ENCODE data around the gene LRMDA. TPM values are rescaled to one million over a fixed set of nuclear protein-coding genes. Genes with fewer than 3 reads are reported as not detected.

Gene LRMDA
- total RNA-seq, 2 experiments from 2014 or later = not detected

- Mint-ChIP-seq H3K27me3 (peaks cover 16% of the 10 kb centered on the region), H3K36me3 (ENCODE audit: low read depth) (no peaks in the 10 kb centered on the region), H3K4me1 (ENCODE audit: low read depth) (no peaks in the 10 kb centered on the region), H3K9me3 (no peaks in the 10 kb centered on the region), H3K4me3 (no peak overlapping the region), H3K27ac (no peak overlapping the region)
- Histone ChIP-seq H3K4me3 (ENCODE audit: low read length) (no peak overlapping the region), H3K27me3 (ENCODE audit: control insufficient read depth in 1 of 2, insufficient read depth in 2 of 2, low read length in 2 of 2) (no peaks in the 10 kb centered on the region), H3K36me3 (ENCODE audit: insufficient read depth, low read length) (no peaks in the 10 kb centered on the region), H3K4me1 (ENCODE audit: insufficient read depth, low read length) (no peaks in the 10 kb centered on the region), H3K27ac (ENCODE audit: low read depth in 1 of 2, low read length in 2 of 2) (no peak overlapping the region), H3K9me3 (ENCODE audit: control insufficient read depth in 1 of 2, insufficient read depth in 1 of 2, low read length in 2 of 2) (no peaks in the 10 kb centered on the region)
- ChIA-PET CTCF (no interaction called here), POLR2A (no interaction called here)
- intact Hi-C loops (cut with DNase I, micrococcal nuclease) = no loop called here
- DNase-seq (no peak), ATAC-seq (ENCODE audit: poor library complexity) (no peak)
- no peak for TF ChIP-seq CTCF (IDR thresholded peaks at IDR 0.05)
Observed at GRCh38 chr10:75498884-75499350, 67.5 kb downstream of the LRMDA start.

GRCh38 chr10:75499556-75500160, 68.2 kb downstream of the LRMDA start:
- Mint-ChIP-seq H3K4me3 (no peak overlapping the region), H3K36me3 (ENCODE audit: low read depth) (no peaks in the 10 kb centered on the region), H3K9me3 (no peaks in the 10 kb centered on the region), H3K4me1 (ENCODE audit: low read depth) (no peaks in the 10 kb centered on the region), H3K27me3 (peaks cover 12% of the 10 kb centered on the region), H3K27ac (no peak overlapping the region)
- TF ChIP-seq CTCF (IDR thresholded peaks at IDR 0.05) = no peak
- Histone ChIP-seq H3K9me3 (ENCODE audit: control insufficient read depth in 1 of 2, insufficient read depth in 1 of 2, low read length in 2 of 2) (no peaks in the 10 kb centered on the region), H3K27ac (ENCODE audit: low read depth in 1 of 2, low read length in 2 of 2) (no peak overlapping the region), H3K4me3 (ENCODE audit: low read length) (no peak overlapping the region), H3K36me3 (ENCODE audit: insufficient read depth, low read length) (no peaks in the 10 kb centered on the region), H3K27me3 (ENCODE audit: control insufficient read depth in 1 of 2, insufficient read depth in 2 of 2, low read length in 2 of 2) (no peaks in the 10 kb centered on the region), H3K4me1 (ENCODE audit: insufficient read depth, low read length) (no peaks in the 10 kb centered on the region)
- POLR2A ChIA-PET = no interaction called here
- intact Hi-C loops (cut with DNase I, micrococcal nuclease) = no loop called here
- DNase-seq = no peak
- CTCF ChIA-PET = no interaction called here
- no peak for ATAC-seq (ENCODE audit: poor library complexity)

- no peak for TF ChIP-seq CTCF (IDR thresholded peaks at IDR 0.05)
- intact Hi-C loops (cut with DNase I, micrococcal nuclease) = no loop called here
- Histone ChIP-seq H3K4me1 (ENCODE audit: insufficient read depth, low read length) (no peaks in the 10 kb centered on the region), H3K9me3 (ENCODE audit: control insufficient read depth in 1 of 2, insufficient read depth in 1 of 2, low read length in 2 of 2) (no peaks in the 10 kb centered on the region), H3K4me3 (ENCODE audit: low read length) (no peak overlapping the region), H3K36me3 (ENCODE audit: insufficient read depth, low read length) (no peaks in the 10 kb centered on the region), H3K27me3 (ENCODE audit: control insufficient read depth in 1 of 2, insufficient read depth in 2 of 2, low read length in 2 of 2) (no peaks in the 10 kb centered on the region), H3K27ac (ENCODE audit: low read depth in 1 of 2, low read length in 2 of 2) (no peak overlapping the region)
- no peaks in the 10 kb centered on the region for H3K9me3 Mint-ChIP-seq
- no peak overlapping the region for H3K27ac Mint-ChIP-seq
- H3K4me3 Mint-ChIP-seq = no peak overlapping the region
- ChIA-PET CTCF (no interaction called here), POLR2A (no interaction called here)
- peaks cover 5% of the 10 kb centered on the region for H3K27me3 Mint-ChIP-seq
- no peaks in the 10 kb centered on the region for H3K36me3 Mint-ChIP-seq (ENCODE audit: low read depth)
- H3K4me1 Mint-ChIP-seq (ENCODE audit: low read depth) = no peaks in the 10 kb centered on the region
- no peak for ATAC-seq (ENCODE audit: poor library complexity)
- no peak for DNase-seq
Observed at GRCh38 chr10:75502389-75502788, 71.0 kb downstream of the LRMDA start.
